KOPT-K1 (cell line): ENCODE data around the gene RCHY1.
"Not testable (repeated sequence)": the region's sequence is repeated elsewhere in the genome, so short reads cannot be mapped to it uniquely, and the experiment has no call there.

Experiments
- H3K27ac ChIP-seq: fragments of 200-600 bp; sonication (generic); 2 replicates; pipeline ENCODE4 v1.5.1; 2016; ENCODE audit warnings: antibody characterized with exemption, mild to moderate bottlenecking, low read depth, low read length; ENCODE audit not compliant: poor library complexity, severe bottlenecking
- H3K36me3 ChIP-seq: fragments of 200-600 bp; sonication (generic); 2 replicates; pipeline ENCODE4 v1.5.1; 2017; ENCODE audit warnings: antibody characterized with exemption, mild to moderate bottlenecking, low read length, moderate library complexity; ENCODE audit not compliant: insufficient read depth
- H3K9me3 ChIP-seq: fragments of 200-600 bp; sonication (generic); 2 replicates; pipeline ENCODE4 v1.5.1; 2017; ENCODE audit warnings: antibody characterized with exemption, low read length, mild to moderate bottlenecking; ENCODE audit not compliant: insufficient read depth, poor library complexity, severe bottlenecking

RCHY1 gene

GRCh38 chr4:75531536-75532143 is 17.4 kb upstream of the RCHY1 start:
- Histone ChIP-seq H3K9me3 (peaks cover 37% of the 10 kb centered on the region), H3K36me3 (peaks cover 68% of the 10 kb centered on the region)
- H3K27ac ChIP-seq, result not testable (repeated sequence)

DNA sequence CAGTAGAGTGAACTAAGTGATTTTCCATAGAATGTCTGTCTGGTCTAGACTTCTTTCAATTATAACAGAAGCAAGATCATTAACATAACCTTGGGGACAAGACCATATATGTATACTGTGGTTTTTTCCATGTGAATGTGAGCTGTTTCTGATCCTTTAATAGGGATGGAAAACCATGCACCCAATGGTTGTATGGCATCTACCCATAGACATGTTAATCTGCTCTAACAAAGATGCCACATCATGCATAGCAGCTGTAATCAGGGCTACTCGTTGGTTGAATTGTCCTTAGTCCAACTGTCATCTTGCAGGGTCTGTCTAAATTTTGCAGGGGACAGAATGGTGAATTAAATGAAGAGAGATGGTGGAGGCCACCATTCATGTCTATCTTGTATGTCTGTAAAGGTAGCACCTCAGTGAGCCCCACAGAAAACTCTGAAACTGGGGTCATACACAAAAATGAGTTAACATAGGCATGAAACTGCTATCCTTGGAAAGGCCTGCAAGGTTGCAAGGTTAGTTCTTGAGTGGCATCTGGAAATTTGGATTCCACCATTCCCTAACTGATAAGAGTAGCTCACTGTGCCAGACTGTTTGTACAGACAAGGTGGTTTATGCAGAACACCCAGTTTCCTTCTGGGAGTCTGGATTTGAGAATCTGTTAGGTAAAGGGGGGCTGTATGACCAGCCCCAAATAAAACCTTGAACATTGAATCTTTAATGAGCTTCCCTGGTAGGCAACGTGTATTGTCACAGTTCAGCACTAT is 16.5 kb upstream of the RCHY1 start:
- Histone ChIP-seq H3K36me3 (peaks cover 76% of the 10 kb centered on the region), H3K27ac (no peak overlapping the region)

GRCh38 chr4:75527482-75527881 is 13.3 kb upstream of the RCHY1 start:
- H3K36me3 ChIP-seq, result peaks cover 97% of the 10 kb centered on the region
- H3K27ac ChIP-seq, result no peak overlapping the region
- H3K9me3 ChIP-seq, result peaks cover 23% of the 10 kb centered on the region

More for the DNA sequence above, 16.5 kb upstream of the RCHY1 start:
- peaks cover 37% of the 10 kb centered on the region for H3K9me3 ChIP-seq

DNA sequence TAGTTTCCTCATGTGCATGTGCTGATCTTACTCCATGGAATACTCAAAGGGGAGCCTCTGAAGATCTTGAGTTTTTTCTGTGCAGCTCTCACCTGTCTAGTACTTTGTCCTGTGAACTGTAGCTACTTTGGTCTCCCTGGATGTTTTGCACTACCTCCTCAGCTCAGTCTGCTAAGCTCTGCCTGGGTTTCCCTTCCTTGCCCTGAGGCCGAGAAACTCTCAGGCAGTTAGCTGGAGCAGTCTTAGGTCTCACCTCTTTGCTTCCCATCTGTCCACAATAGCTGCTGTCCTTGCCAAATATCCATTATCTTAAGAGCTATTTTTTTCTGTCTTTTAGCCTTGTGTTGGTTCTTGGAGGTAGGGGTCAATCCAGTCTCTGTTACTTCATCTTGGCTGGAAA is 11.7 kb upstream of the RCHY1 start:
- Histone ChIP-seq H3K36me3 (peaks cover 90% of the 10 kb centered on the region), H3K9me3 (peaks cover 7% of the 10 kb centered on the region)

DNA sequence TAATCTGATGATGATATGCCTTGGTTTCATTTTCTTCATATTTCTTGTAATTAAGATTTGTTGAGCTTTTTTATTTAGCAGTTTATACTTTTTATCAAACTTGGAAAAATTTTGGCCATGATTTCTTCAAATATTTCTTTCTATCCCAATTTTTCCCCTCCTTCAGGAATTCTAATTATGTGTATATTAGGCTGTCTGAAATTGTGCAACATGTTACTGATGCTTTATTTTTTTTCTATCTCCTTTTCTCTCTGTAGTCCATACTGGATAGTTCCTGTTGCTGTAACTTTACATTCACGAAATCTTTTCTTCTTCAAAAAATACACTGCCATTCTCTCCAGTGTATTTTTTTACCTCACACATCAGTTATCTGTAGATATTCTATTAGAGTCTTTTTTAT is 10.9 kb upstream of the RCHY1 start:
- Histone ChIP-seq H3K36me3 (peaks cover 86% of the 10 kb centered on the region), H3K9me3 (no peaks in the 10 kb centered on the region), H3K27ac (no peak overlapping the region)

More for the DNA sequence above, 11.7 kb upstream of the RCHY1 start:
- no peak overlapping the region for H3K27ac ChIP-seq

GRCh38 chr4:75519452-75519851 is 5.2 kb upstream of the RCHY1 start:
- H3K27ac ChIP-seq, H3K9me3 ChIP-seq: not testable (repeated sequence)
- H3K36me3 ChIP-seq, result peaks cover 56% of the 10 kb centered on the region

- Histone ChIP-seq H3K27ac (no peak overlapping the region), H3K9me3 (no peaks in the 10 kb centered on the region), H3K36me3 (peaks cover 29% of the 10 kb centered on the region)
Observed at GRCh38 chr4:75516144-75516543, 1.9 kb upstream of the RCHY1 start.

DNA sequence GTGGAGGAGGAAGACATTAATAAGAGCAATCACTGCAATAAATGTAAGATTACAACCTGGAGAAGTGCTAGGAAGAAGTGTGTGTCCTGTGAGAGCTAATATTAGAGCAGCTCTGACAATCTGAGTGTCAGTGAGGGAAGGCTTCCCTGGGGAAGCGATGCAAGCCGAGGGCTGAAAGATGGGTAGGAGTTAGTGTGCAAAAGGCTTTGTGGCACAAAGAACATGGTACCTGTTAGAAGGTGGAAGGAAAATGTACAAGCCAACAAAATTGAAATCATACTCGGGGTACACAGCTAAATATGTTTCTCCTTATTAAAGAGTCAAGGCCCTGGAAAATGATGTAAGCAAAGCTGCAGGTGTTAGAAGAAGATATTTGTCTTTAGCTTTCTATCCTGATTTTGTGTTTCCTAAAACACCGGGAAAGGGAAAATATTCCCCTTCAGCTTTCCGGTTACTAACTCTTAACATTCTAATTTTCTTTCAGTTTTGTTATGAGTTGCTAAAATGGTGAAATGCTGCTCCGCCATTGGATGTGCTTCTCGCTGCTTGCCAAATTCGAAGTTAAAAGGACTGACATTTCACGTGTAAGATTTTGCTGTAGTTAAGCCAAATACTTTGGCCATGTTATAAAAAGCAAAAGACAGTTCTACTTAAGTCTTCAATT is 878 bp upstream of the RCHY1 start:
- H3K9me3 ChIP-seq, result no peaks in the 10 kb centered on the region
- peaks cover 25% of the 10 kb centered on the region for H3K36me3 ChIP-seq
- H3K27ac ChIP-seq, result peak overlapping the region; percentile 89

GRCh38 chr4:75513526-75514130 is 575 bp downstream of the RCHY1 start:
- Histone ChIP-seq H3K36me3 (peaks cover 17% of the 10 kb centered on the region), H3K9me3 (no peaks in the 10 kb centered on the region), H3K27ac (peak overlapping the region; percentile 89)

DNA sequence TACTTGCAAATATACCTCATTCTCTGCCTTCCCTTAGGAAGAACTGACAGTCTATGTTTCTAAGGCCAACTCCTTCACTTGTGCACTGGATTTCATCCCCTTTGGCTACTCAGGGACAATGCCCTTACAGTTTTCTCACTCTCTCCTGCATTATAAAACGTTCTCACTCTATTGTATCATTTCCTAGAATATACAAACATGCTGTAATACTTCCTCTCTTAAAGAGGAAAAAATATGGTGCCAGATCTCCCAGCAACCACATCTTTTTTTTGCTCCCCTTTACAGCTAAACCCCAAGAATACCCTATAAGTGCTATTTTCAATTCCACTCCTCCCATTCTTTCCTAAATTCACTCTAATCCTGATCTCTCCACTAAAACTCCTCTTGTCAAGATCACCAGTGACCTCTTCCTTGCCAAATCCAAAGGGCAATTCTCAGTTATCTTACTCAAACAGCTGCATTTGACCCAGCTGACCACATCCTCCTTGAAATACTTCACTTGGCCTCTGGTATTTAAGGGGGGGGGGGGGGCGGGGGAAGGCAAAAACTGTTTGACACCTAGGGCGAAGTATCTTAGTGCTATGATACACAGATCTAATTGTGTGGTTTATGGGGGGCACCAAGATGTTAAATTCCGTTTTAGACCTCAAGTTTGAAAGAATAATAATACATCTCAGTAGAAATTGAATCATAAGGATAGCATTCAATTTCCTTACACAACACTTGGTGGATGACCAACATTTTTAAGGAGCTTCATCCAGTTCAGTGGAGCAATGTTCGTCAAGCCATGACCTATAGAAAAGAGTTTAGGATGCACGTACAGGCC is 1.6 kb downstream of the RCHY1 start:
- Histone ChIP-seq H3K36me3 (peaks cover 13% of the 10 kb centered on the region), H3K27ac (peak overlapping the region; percentile 89), H3K9me3 (no peaks in the 10 kb centered on the region)

GRCh38 chr4:75511841-75512240 is 2.4 kb downstream of the RCHY1 start:
- no peaks in the 10 kb centered on the region for H3K9me3 ChIP-seq
- H3K27ac ChIP-seq, result no peak overlapping the region
- H3K36me3 ChIP-seq, result peaks cover 13% of the 10 kb centered on the region

GRCh38 chr4:75509592-75509991 is 4.6 kb downstream of the RCHY1 start:
- H3K9me3 ChIP-seq, H3K27ac ChIP-seq: not testable (repeated sequence)
- H3K36me3 ChIP-seq, result peaks cover 32% of the 10 kb centered on the region

GRCh38 chr4:75505630-75506029 is 8.6 kb downstream of the RCHY1 start:
- Histone ChIP-seq H3K27ac (no peak overlapping the region), H3K36me3 (peaks cover 63% of the 10 kb centered on the region), H3K9me3 (no peaks in the 10 kb centered on the region)

GRCh38 chr4:75502671-75503070 is 11.5 kb downstream of the RCHY1 start:
- Histone ChIP-seq H3K9me3 (peaks cover 23% of the 10 kb centered on the region), H3K36me3 (peaks cover 79% of the 10 kb centered on the region), H3K27ac (no peak overlapping the region)
